ENCODE measurements around the gene SND1. TPM values are rescaled to one million over a fixed set of nuclear protein-coding genes. Genes with fewer than 3 reads are reported as not detected.

The SND1 gene
- total RNA-seq, 1 experiment from 2014 or later: 218 TPM

DNA sequence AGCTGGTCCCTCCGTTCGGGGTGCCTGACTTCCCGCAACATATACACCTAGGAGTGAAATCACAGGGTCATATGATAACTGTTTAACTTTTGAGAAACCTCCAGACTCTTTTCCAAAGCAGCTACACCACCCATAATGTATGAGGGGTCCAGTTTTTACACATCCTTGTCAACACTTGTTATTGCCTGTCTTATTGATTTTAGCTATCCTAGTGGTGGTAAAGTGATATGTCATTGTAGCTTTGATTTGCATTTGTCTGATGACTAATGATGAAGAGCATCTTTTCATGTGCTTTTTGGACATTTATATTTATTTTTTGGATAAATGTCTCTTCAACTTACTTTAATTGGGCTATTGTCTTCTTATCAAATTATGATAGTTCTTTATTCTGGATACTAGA lies 29.0 kb downstream of the SND1 start:
- no peak for TF ChIP-seq CTCF (conservative IDR thresholded peaks at IDR 0.05)
- Histone ChIP-seq H4K5ac (ENCODE audit: insufficient read length, low read depth, low read length) (no peak overlapping the region), H3K4me2 (ENCODE audit: insufficient read depth, insufficient read length, low read length) (no peak overlapping the region), H3K27ac (ENCODE audit: insufficient read length, low read depth, low read length) (no peak overlapping the region), H2BK15ac (ENCODE audit: low read depth, low read length) (no peak overlapping the region), H3K23me2 (ENCODE audit: insufficient read length, low read depth, low read length, poor library complexity, severe bottlenecking) (no peaks in the 10 kb centered on the region), H2AFZ (ENCODE audit: low read length) (no peak overlapping the region), H3K27me3 (ENCODE audit: insufficient read depth, low read length) (no peaks in the 10 kb centered on the region), H3K56ac (ENCODE audit: insufficient read length, low read depth, low read length) (no peak overlapping the region), H4K91ac (ENCODE audit: insufficient read length, low read depth, low read length) (no peak overlapping the region), H4K8ac (replicated peaks; ENCODE audit: insufficient read length, low read depth, low read length) (no peak overlapping the region), H2BK20ac (ENCODE audit: low read depth, low read length, poor library complexity, severe bottlenecking) (no peak overlapping the region), H3K18ac (ENCODE audit: insufficient read length, low read depth, low read length) (no peak overlapping the region), H3K23ac (ENCODE audit: insufficient read length, low read depth, low read length) (no peak overlapping the region), H3K9me3 (ENCODE audit: control insufficient read depth, low read depth, low read length) (no peaks in the 10 kb centered on the region), H4K20me1 (ENCODE audit: control insufficient read depth, insufficient read depth, insufficient read length) (no peaks in the 10 kb centered on the region), H2BK5ac (ENCODE audit: insufficient read length, low read length) (no peak overlapping the region), H3K79me2 (ENCODE audit: insufficient read depth, low read length) (peaks cover 12% of the 10 kb centered on the region; the same call in 1 of the 2 replicates), H3K4me1 (ENCODE audit: insufficient read depth, low read length) (peaks cover 19% of the 10 kb centered on the region; the same call in 1 of the 2 replicates), H3K4ac (ENCODE audit: low read depth, low read length) (no peak overlapping the region), H3T11ph (ENCODE audit: low read length) (no peak overlapping the region), H3K79me1 (ENCODE audit: insufficient read depth, low read depth, low read length, poor library complexity, severe bottlenecking) (peaks cover 2% of the 10 kb centered on the region), H3K9ac (ENCODE audit: extremely low read depth, insufficient read length, low read length) (no peak overlapping the region), H2BK12ac (ENCODE audit: insufficient read length, low read depth, low read length) (no peak overlapping the region), H3K14ac (ENCODE audit: insufficient read depth, low read length) (no peak overlapping the region), H2AK5ac (ENCODE audit: insufficient read length, low read length) (no peak overlapping the region), H2BK120ac (ENCODE audit: low read depth, low read length, poor library complexity, severe bottlenecking) (no peak overlapping the region)
- Mint-ChIP-seq H3K27me3 (ENCODE audit: low read depth) (peaks cover 2% of the 10 kb centered on the region; the same call in 1 of the 2 replicates), H3K27ac (peak overlapping the region in 1 of 3 experiments; percentile 85; a peak in 2 of 7 replicates), H3K36me3 (ENCODE audit: insufficient read depth in 1 of 3, low read depth in 3 of 3) (peaks cover 18 to 35% (median 32%) of the 10 kb centered on the region in 3 experiments), H3K4me1 (peaks cover 82 to 85% of the 10 kb centered on the region in 2 experiments), H3K9me3 (peaks cover 4 to 7% of the 10 kb centered on the region in 2 experiments; a peak in 4 of 5 replicates), H3K4me3 (no peak overlapping the region)
- no peak for DNase-seq
- no CpG with 5 or more reads among the region's 3 CpGs for WGBS (ENCODE audit: extremely low coverage, insufficient read length, low lambda C conversion rate)

Data from H9 (cell line).